ENCODE results near the gene PLA2G1B. TPM values are rescaled to one million over a fixed set of nuclear protein-coding genes. Genes with fewer than 3 reads are reported as not detected.
"Not testable (repeated sequence)": the region's sequence is repeated elsewhere in the genome, so short reads cannot be mapped to it uniquely, and the experiment has no call there.

The PLA2G1B gene
- total RNA-seq, 4 donors from 2014 or later: not detected

DNA sequence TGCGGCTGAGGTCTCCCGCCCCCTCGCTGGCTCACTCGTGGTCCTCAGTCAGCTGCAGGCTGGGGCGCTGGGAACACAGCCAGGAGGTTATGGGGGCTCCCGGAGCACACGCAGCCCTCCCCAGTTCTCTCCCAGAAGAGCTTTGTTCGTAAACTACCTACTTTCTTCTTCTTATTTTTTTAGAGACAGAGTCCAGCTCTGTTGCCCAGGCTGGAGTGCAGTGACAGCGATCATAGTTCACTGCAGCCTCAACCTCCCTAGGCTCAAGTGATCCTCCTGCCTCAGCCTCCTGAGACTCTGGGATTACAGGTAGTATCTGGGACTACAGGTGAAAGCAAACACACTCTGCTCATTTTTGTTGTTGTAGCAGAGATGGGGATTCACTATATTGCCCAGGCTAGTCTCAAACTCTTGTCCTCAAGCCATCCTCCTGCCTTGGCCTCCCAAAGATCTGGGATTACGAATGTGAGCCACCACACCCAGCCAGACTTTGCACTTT lies 15.5 kb upstream of the PLA2G1B start:
- no peaks in the 10 kb centered on the region for H3K36me3 ChIP-seq
- no peak for TF ChIP-seq POLR2A (IDR thresholded peaks at IDR 0.05)
- TF ChIP-seq, protein P1, sequence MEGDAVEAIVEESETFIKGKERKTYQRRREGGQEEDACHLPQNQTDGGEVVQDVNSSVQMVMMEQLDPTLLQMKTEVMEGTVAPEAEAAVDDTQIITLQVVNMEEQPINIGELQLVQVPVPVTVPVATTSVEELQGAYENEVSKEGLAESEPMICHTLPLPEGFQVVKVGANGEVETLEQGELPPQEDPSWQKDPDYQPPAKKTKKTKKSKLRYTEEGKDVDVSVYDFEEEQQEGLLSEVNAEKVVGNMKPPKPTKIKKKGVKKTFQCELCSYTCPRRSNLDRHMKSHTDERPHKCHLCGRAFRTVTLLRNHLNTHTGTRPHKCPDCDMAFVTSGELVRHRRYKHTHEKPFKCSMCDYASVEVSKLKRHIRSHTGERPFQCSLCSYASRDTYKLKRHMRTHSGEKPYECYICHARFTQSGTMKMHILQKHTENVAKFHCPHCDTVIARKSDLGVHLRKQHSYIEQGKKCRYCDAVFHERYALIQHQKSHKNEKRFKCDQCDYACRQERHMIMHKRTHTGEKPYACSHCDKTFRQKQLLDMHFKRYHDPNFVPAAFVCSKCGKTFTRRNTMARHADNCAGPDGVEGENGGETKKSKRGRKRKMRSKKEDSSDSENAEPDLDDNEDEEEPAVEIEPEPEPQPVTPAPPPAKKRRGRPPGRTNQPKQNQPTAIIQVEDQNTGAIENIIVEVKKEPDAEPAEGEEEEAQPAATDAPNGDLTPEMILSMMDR (IDR thresholded peaks at IDR 0.05): no peak
- no peaks in the 10 kb centered on the region for H3K4me1 ChIP-seq
- no peaks in the 10 kb centered on the region for H3K27me3 ChIP-seq
- no peak overlapping the region for H3K4me3 ChIP-seq
- H3K27ac ChIP-seq: no peak overlapping the region
- no peak for DNase-seq
- H3K9me3 ChIP-seq: peaks cover 0 to 2% (median under 1%) of the 10 kb centered on the region in 4 donors

DNA sequence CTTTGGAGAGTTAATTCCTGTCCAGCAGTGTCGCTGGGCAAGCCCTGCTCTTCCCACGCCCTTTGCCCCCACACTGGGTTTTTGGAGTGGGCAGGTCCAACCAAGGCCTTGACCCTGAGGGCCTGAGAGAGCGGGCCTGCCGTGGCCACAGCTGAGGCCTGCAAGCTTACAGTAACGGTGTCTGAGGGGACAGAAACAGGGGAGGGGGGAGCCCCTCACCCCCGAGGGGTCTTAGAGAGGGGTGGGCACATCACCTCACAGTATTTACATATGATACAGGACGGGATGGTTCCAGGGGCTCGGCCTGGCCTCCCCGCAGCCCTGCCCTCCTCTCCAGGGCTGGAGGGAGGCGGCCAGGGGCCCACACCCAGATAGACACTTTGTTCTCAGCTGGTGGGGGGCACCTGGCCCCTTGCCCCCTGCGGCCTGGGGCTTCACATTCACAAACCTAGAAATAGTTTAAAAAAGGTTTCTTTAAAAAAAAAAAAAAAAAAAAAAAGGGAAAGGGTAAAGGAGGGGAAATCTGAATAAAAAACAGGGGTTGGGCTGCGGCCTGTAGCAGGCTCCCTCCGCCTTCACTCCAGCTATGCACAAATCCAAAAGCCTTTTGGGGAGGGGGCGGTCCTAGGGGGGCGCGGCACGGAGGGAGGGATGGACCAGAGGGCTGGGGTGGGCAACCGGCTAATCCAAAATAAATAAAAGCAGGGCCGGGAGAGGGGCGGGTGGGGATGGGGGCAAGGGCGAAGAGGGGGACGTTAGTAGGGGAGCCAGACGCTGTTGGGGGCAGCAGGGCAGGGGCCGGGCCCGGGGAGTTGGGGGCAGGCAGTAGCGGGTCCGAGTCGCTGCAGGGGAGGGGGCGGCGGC lies 14.8 kb upstream of the PLA2G1B start:
- DNase-seq: no peak
- Histone ChIP-seq H3K27ac (no peak overlapping the region), H3K27me3 (no peaks in the 10 kb centered on the region), H3K4me3 (no peak overlapping the region), H3K9me3 (peaks cover 0 to 9% (median 4%) of the 10 kb centered on the region in 4 donors), H3K36me3 (no peaks in the 10 kb centered on the region), H3K4me1 (no peaks in the 10 kb centered on the region)
- no peak for TF ChIP-seq POLR2A (IDR thresholded peaks at IDR 0.05)
- TF ChIP-seq, protein P1 (IDR thresholded peaks at IDR 0.05): no peak

DNA sequence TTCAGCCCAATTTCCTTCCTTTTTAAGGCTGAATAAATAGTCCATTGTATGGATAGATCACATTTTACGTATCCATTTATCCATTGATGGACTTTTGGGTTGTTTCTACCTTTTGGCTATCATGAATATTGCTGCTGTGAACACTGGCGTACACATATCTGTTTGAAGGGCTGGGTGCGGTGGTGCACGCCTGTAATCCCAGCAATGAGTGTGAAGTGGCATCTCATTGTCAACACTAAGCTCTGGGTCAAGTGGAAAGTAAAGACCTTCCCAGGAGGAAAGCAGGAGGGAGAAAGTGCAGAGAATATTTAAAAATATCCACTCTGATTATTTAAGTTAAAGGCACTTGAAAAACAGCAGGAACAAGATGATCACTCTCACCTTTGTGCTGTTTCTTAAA lies 11.7 kb upstream of the PLA2G1B start:
- H3K27me3 ChIP-seq: no peaks in the 10 kb centered on the region
- DNase-seq: no peak
- H3K9me3 ChIP-seq: peaks cover 0 to 21% (median 5%) of the 10 kb centered on the region in 4 donors
- TF ChIP-seq POLR2A (IDR thresholded peaks at IDR 0.05): no peak
- TF ChIP-seq, protein P1 (IDR thresholded peaks at IDR 0.05): no peak
- no peaks in the 10 kb centered on the region for H3K36me3 ChIP-seq
- H3K27ac ChIP-seq: no peak overlapping the region
- no peaks in the 10 kb centered on the region for H3K4me1 ChIP-seq
- no peak overlapping the region for H3K4me3 ChIP-seq

DNA sequence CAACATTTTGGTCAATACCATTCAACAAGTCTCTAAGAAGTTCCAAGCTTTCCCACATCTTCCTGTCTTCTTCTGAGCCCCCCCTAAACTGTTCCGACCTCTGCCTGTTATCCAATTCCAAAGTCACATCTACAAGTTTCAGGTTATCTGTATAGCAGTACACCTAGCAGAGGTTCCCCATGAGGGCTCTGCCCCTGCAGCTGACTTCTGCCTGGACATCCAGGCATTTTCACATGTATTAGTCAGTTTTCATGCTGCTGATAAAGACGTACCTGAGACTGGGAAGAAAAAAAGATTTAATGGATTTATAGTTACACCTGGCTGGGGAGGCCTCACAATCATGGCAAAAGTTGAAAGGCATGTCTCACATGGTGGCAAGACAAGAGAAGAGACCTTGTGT lies 10.2 kb upstream of the PLA2G1B start:
- no peak overlapping the region for H3K27ac ChIP-seq
- H3K27me3 ChIP-seq: no peaks in the 10 kb centered on the region
- H3K4me1 ChIP-seq: no peaks in the 10 kb centered on the region
- no peaks in the 10 kb centered on the region for H3K36me3 ChIP-seq
- peaks cover 0 to 21% (median 5%) of the 10 kb centered on the region in 4 donors for H3K9me3 ChIP-seq
- TF ChIP-seq POLR2A (IDR thresholded peaks at IDR 0.05): no peak
- TF ChIP-seq, protein P1 (IDR thresholded peaks at IDR 0.05): no peak
- DNase-seq: no peak
- no peak overlapping the region for H3K4me3 ChIP-seq

DNA sequence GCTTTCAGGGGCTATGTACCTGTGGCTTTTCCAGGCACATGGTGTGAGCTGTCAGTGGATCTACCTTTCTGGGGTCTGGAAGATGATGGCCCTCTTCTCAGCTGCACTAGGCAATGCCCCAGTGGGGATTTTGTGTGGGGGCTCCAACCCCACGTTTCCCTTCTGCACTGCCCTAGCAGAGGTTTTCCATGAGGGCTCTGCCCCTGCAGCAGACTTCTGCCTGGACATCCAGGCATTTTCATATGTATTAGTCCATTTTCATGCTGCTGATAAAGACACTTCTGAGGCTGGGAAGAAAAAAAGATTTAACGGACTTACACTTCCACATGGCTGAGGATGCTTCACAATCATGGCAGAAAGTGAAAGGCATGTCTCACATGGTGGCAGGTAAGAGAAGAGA lies 8.8 kb upstream of the PLA2G1B start:
- not testable (repeated sequence) for H3K27me3 ChIP-seq, H3K4me3 ChIP-seq, DNase-seq, H3K4me1 ChIP-seq, H3K36me3 ChIP-seq, H3K27ac ChIP-seq
- peaks cover 0 to 21% (median 5%) of the 10 kb centered on the region in 4 donors for H3K9me3 ChIP-seq

DNA sequence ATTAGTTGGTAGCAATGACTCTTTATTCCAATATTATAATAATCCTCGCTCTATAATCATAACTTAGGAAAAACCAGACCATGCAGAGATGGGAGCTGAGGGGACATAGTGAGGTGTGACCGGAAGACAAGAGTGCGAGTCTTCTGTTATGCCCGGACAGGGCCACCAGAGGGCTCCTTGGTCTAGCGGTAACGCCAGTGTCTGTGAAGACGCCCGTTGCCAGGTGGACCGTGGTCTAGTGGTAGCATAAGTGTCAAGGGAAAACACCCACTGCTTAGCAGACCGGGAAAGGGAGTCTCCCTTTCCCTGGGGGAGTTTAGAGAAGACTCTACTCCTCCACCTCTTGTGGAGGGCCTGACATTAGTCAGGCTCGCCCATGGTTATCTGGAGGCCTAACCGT lies 7.9 kb upstream of the PLA2G1B start:
- H3K4me3 ChIP-seq, H3K27ac ChIP-seq, H3K4me1 ChIP-seq, H3K27me3 ChIP-seq, H3K36me3 ChIP-seq: not testable (repeated sequence)
- TF ChIP-seq, protein P1 (IDR thresholded peaks at IDR 0.05): peak in 4 of 6 experiments; percentile 55 to 72 (median 68)
- peak; percentile 35 to 86 (median 68) for DNase-seq
- peaks cover 0 to 21% (median 5%) of the 10 kb centered on the region in 4 donors for H3K9me3 ChIP-seq

Measured in Peyer's patch (tissue), 4 donors.